ENCODE measurements around the gene LRRC9.

The LRRC9 gene

GRCh38 chr14:60035177-60035576 is 115.2 kb downstream of the LRRC9 start:
- no peak for TF ChIP-seq REST (IDR thresholded peaks at IDR 0.05; ENCODE audit: insufficient read depth in 1 of 2, low read depth in 2 of 2, low read length in 2 of 2)
- TF ChIP-seq TAF1 (IDR thresholded peaks at IDR 0.05; ENCODE audit: borderline replicate concordance, insufficient read depth, low read length): no peak
- TF ChIP-seq FOXP2 (optimal IDR thresholded peaks at IDR 0.05; ENCODE audit: borderline replicate concordance, extremely low read depth, extremely low read length, insufficient read depth): no peak
- TF ChIP-seq POLR2AphosphoS5 (IDR thresholded peaks at IDR 0.05; ENCODE audit: low read depth, low read length): no peak
- TF ChIP-seq SIN3A (IDR thresholded peaks at IDR 0.05; ENCODE audit: borderline replicate concordance, insufficient read depth, low read length): no peak

- TF ChIP-seq FOXP2 (optimal IDR thresholded peaks at IDR 0.05; ENCODE audit: borderline replicate concordance, extremely low read depth, extremely low read length, insufficient read depth): no peak
- TF ChIP-seq REST (IDR thresholded peaks at IDR 0.05; ENCODE audit: insufficient read depth in 1 of 2, low read depth in 2 of 2, low read length in 2 of 2): no peak
- TF ChIP-seq TAF1 (IDR thresholded peaks at IDR 0.05; ENCODE audit: borderline replicate concordance, insufficient read depth, low read length): no peak
- no peak for TF ChIP-seq POLR2AphosphoS5 (IDR thresholded peaks at IDR 0.05; ENCODE audit: low read depth, low read length)
- no peak for TF ChIP-seq SIN3A (IDR thresholded peaks at IDR 0.05; ENCODE audit: borderline replicate concordance, insufficient read depth, low read length)
Measured at GRCh38 chr14:60051721-60052221, 131.8 kb downstream of the LRRC9 start.

- no peak for TF ChIP-seq SIN3A (IDR thresholded peaks at IDR 0.05; ENCODE audit: borderline replicate concordance, insufficient read depth, low read length)
- TF ChIP-seq TAF1 (IDR thresholded peaks at IDR 0.05; ENCODE audit: borderline replicate concordance, insufficient read depth, low read length): no peak
- no peak for TF ChIP-seq REST (IDR thresholded peaks at IDR 0.05; ENCODE audit: insufficient read depth in 1 of 2, low read depth in 2 of 2, low read length in 2 of 2)
- no peak for TF ChIP-seq POLR2AphosphoS5 (IDR thresholded peaks at IDR 0.05; ENCODE audit: low read depth, low read length)
- TF ChIP-seq FOXP2 (optimal IDR thresholded peaks at IDR 0.05; ENCODE audit: borderline replicate concordance, extremely low read depth, extremely low read length, insufficient read depth): no peak
Measured at GRCh38 chr14:60058087-60058486, 138.1 kb downstream of the LRRC9 start.

- TF ChIP-seq REST (IDR thresholded peaks at IDR 0.05; ENCODE audit: insufficient read depth in 1 of 2, low read depth in 2 of 2, low read length in 2 of 2): no peak
- TF ChIP-seq FOXP2 (optimal IDR thresholded peaks at IDR 0.05; ENCODE audit: borderline replicate concordance, extremely low read depth, extremely low read length, insufficient read depth): no peak
- TF ChIP-seq TAF1 (IDR thresholded peaks at IDR 0.05; ENCODE audit: borderline replicate concordance, insufficient read depth, low read length): no peak
- no peak for TF ChIP-seq SIN3A (IDR thresholded peaks at IDR 0.05; ENCODE audit: borderline replicate concordance, insufficient read depth, low read length)
- no peak for TF ChIP-seq POLR2AphosphoS5 (IDR thresholded peaks at IDR 0.05; ENCODE audit: low read depth, low read length)
Measured at GRCh38 chr14:60061371-60061770, 141.4 kb downstream of the LRRC9 start.
